Uterus (tissue), 4 donors: ENCODE results near the gene PLBD1. TPM values are rescaled to one million over a fixed set of nuclear protein-coding genes. Genes with fewer than 3 reads are reported as not detected.

ENCODE experiments used
- DNase-seq, 2 donors: peaks; one replicate each; pipeline ENCODE4 v3.0.0-alpha.2; 2019 to 2020
- H3K27ac ChIP-seq, 2 donors: fragments of 200-600 bp; sonication (generic); 1 replicate in 1 of 2; 2 replicates in 1 of 2; pipeline ENCODE4 v1.5.1; 2016 to 2018
- H3K27me3 ChIP-seq, 2 donors: fragments of 200-600 bp; sonication (generic); one replicate each; pipeline ENCODE4 v1.5.1; 2018 to 2019; ENCODE audit warnings: control low read depth in 1 of 2
- H3K36me3 ChIP-seq, 2 donors: fragments of 200-600 bp; sonication (generic); one replicate each; pipeline ENCODE4 v1.5.1; 2019; ENCODE audit warnings: control low read depth in 1 of 2
- H3K4me1 ChIP-seq, 2 donors: fragments of 200-600 bp; sonication (generic); one replicate each; pipeline ENCODE4 v1.5.1; 2018 to 2019; ENCODE audit warnings: control low read depth in 1 of 2
- H3K4me3 ChIP-seq, 2 donors: fragments of 200-600 bp; sonication (generic); 1 replicate in 1 of 2; 2 replicates in 1 of 2; pipeline ENCODE4 v1.5.1; 2018 to 2019; ENCODE audit warnings: mild to moderate bottlenecking in 1 of 2
- H3K9me3 ChIP-seq, 2 donors: fragments of 200-600 bp; sonication (generic); one replicate each; pipeline ENCODE4 v1.5.1; 2019; ENCODE audit warnings: control low read depth in 1 of 2
- POLR2A ChIP-seq, 2 donors: fragments of 450-650 bp; IDR thresholded peaks; one replicate each; pipeline ENCODE4 v1.6.1; 2016; ENCODE audit warnings: antibody characterized with exemption in 2 of 2, mild to moderate bottlenecking in 1 of 2, moderate library complexity in 1 of 2
- intact Hi-C: fragments of 100-400 bp; cut with DNase I; formaldehyde crosslinking; loops from one replicate; pipeline ENCODE4 v1.15.1; 2023; ENCODE audit warnings: low total_unique reads
- total RNA-seq, 4 donors: library from RNA; depleted of rRNA in 3 of 4; stranded (reverse); fragments of >200 nt in 3 of 4; gene quantifications; one replicate each; pipeline versions ENCODE4 v1.1.0 to v1.2.4, GENCODE V29; 2014 to 2023
- TF ChIP-seq, protein P1 (sequence below), 4 experiments: fragments of 200-600 bp in 2 of 4; fragments of 450-650 bp in 2 of 4; sonication (generic) in 2 of 4; IDR thresholded peaks; one replicate each; pipeline ENCODE4 v1.5.1; 2016 to 2019; ENCODE audit warnings: antibody characterized with exemption in 4 of 4, mild to moderate bottlenecking in 2 of 4, moderate library complexity in 1 of 4
- donor health status: DM: yes; HTN: yes; CAD: no.

Gene PLBD1
- total RNA-seq, 4 donors from 2014 or later: 3.2 to 51.2 (median 19.0) TPM

DNA sequence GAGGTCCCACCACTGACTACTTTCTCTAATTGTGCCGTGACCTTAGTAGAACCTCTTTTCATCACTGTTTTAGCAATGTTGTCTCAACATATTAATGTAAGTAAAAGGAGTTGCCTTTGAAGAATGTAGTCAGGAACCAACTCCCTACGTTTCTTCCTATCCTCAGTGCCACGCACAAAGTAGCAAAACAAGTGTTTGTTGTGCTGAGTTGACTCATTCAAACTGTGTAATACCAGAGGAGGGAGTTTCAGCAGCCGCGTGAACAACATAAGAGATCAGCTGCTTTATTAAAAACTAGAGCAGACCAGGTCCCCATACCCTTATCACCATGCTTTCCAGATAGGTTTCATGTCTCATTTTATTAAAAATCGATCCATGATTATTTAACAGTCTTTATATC lies 19.1 kb downstream of the PLBD1 start:
- no peak overlapping the region for H3K27ac ChIP-seq
- no peak for TF ChIP-seq POLR2A (IDR thresholded peaks at IDR 0.05)
- TF ChIP-seq, protein P1, sequence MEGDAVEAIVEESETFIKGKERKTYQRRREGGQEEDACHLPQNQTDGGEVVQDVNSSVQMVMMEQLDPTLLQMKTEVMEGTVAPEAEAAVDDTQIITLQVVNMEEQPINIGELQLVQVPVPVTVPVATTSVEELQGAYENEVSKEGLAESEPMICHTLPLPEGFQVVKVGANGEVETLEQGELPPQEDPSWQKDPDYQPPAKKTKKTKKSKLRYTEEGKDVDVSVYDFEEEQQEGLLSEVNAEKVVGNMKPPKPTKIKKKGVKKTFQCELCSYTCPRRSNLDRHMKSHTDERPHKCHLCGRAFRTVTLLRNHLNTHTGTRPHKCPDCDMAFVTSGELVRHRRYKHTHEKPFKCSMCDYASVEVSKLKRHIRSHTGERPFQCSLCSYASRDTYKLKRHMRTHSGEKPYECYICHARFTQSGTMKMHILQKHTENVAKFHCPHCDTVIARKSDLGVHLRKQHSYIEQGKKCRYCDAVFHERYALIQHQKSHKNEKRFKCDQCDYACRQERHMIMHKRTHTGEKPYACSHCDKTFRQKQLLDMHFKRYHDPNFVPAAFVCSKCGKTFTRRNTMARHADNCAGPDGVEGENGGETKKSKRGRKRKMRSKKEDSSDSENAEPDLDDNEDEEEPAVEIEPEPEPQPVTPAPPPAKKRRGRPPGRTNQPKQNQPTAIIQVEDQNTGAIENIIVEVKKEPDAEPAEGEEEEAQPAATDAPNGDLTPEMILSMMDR (IDR thresholded peaks at IDR 0.05): no peak
- no peaks in the 10 kb centered on the region for H3K36me3 ChIP-seq
- no peaks in the 10 kb centered on the region for H3K4me1 ChIP-seq
- no peaks in the 10 kb centered on the region for H3K9me3 ChIP-seq
- no peak for DNase-seq
- H3K27me3 ChIP-seq: no peaks in the 10 kb centered on the region
- H3K4me3 ChIP-seq: no peak overlapping the region
- intact Hi-C loops: no loop called here

DNA sequence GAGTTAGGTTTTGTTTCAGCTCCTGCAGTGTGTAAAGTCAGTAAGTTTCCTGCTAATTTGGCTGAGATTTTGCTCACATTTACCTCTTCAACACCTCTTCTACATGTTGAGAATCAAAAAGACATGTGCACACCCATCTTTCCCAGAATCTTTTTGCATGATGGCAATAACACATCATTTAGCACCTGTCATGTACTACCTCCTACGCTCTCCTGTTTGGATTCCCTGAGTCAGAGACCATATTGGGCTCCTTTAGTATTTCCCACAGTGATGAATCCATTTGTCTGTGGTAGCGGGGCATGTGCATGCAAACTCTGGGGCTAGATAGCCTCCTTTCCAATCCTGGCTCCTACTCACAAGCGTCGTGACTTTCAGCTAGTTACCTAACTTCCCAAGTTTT lies 20.1 kb downstream of the PLBD1 start:
- no peaks in the 10 kb centered on the region for H3K36me3 ChIP-seq
- H3K27me3 ChIP-seq: no peaks in the 10 kb centered on the region
- no peaks in the 10 kb centered on the region for H3K4me1 ChIP-seq
- intact Hi-C loops: no loop called here
- H3K9me3 ChIP-seq: no peaks in the 10 kb centered on the region
- H3K4me3 ChIP-seq: no peak overlapping the region
- TF ChIP-seq POLR2A (IDR thresholded peaks at IDR 0.05): no peak
- TF ChIP-seq, protein P1 (IDR thresholded peaks at IDR 0.05): no peak
- DNase-seq: no peak
- no peak overlapping the region for H3K27ac ChIP-seq

DNA sequence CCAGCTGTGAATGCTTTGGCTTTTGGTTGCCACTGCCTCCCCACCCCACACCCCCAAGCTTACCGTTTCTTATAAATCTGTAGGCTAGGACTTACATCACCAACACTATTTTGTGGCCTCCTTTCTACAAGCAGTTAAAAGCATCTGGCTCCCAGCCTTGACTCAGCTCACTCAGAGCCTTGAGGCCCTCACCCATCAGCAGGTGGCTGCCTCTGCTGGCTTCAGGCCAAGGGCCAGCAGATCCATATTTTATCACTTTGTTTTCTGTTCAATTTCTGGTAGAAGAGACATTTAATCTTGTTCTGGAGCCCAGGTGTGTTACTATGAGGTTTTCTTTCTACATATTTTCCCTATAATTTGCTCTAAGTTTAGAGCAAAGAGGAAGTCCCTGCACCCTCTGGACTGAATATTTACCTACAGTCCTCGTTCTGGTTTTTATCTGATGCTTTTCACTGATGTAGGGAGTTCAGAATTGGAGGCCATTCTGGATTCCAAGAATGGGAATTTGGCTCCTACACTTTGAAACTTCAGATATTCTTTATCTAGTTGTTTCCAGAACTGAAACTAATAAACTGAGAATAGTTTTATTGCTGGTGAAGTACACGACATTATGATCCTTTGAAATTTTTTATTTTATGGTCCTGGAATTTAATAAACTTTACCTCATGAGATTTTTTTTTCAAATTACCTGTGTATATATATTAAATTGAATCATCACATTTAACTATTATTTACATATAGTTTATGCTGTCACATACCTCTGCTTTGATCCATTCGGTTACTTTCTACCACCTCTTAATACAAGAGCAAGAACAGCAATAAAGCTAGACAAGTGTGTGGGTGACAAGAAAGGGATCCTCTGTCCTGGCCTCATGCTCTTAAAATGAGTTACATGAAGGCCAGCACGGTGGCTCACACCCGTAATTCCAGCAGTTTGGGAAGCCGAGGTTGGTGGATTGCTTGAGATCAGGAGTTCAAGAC lies 22.2 kb downstream of the PLBD1 start:
- no peaks in the 10 kb centered on the region for H3K4me1 ChIP-seq
- H3K4me3 ChIP-seq: no peak overlapping the region
- no peaks in the 10 kb centered on the region for H3K27me3 ChIP-seq
- no peak for DNase-seq
- no peaks in the 10 kb centered on the region for H3K9me3 ChIP-seq
- intact Hi-C loops: no loop called here
- TF ChIP-seq, protein P1 (IDR thresholded peaks at IDR 0.05): no peak
- no peak for TF ChIP-seq POLR2A (IDR thresholded peaks at IDR 0.05)
- H3K36me3 ChIP-seq: no peaks in the 10 kb centered on the region
- H3K27ac ChIP-seq: no peak overlapping the region

DNA sequence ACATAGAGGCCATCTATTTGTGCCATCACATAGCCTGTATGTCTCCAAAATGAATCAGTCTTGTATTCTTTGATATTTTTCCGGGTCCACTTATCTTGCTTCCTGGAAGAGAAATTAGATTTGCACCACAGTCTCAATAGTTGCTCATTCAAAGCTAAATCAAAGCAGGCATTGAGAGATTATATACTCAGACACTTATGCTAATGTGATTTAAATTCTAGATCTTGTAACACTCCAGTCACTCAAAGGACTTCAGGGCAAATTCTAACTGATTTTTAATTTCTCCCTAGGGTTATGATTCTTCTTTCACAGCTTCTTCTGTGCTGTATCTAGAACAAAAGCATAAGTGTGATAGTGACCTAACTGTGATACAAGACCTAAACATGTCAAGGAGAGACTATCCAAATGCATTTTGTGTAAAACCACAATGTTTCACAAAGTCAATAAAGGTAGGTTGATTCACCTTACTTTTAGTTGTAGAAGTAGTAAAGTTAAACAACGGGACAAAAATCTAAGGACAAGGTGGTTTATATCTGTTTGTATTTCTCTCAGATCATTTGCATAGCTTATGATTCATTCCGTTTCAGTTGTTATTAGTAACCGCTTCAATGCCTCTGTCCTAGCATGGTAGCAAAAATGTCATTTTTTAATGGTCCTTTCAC lies 26.8 kb downstream of the PLBD1 start:
- H3K9me3 ChIP-seq: no peaks in the 10 kb centered on the region
- H3K36me3 ChIP-seq: no peaks in the 10 kb centered on the region
- no peak for TF ChIP-seq POLR2A (IDR thresholded peaks at IDR 0.05)
- TF ChIP-seq, protein P1 (IDR thresholded peaks at IDR 0.05): no peak
- intact Hi-C loops: no loop called here
- no peak for DNase-seq
- H3K4me1 ChIP-seq: no peaks in the 10 kb centered on the region
- no peak overlapping the region for H3K4me3 ChIP-seq
- no peaks in the 10 kb centered on the region for H3K27me3 ChIP-seq
- H3K27ac ChIP-seq: no peak overlapping the region

DNA sequence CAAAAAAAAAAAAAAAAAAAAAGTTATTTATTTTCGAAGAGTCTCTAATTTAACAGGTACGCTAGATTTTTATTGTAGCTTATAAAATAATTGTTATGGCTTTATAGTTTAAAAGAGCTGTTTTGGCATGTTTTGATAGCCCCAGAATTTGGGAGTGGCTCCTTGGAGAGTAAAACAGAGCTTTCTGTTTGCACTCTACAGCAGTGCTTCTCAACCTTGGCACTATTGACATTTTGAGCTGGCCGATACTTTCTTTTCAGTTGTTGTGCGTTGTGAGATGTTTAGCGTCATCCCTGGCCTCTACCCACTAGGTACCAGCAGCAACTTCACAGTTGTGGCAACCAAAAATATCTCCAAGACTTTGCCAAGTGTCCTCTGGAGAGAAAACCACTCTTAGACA lies 30.6 kb downstream of the PLBD1 start:
- H3K27ac ChIP-seq: no peak overlapping the region
- intact Hi-C loops: no loop called here
- no peak overlapping the region for H3K4me3 ChIP-seq
- no peaks in the 10 kb centered on the region for H3K27me3 ChIP-seq
- no peaks in the 10 kb centered on the region for H3K4me1 ChIP-seq
- DNase-seq: no peak
- no peaks in the 10 kb centered on the region for H3K36me3 ChIP-seq
- H3K9me3 ChIP-seq: no peaks in the 10 kb centered on the region
- TF ChIP-seq, protein P1 (IDR thresholded peaks at IDR 0.05): no peak
- TF ChIP-seq POLR2A (IDR thresholded peaks at IDR 0.05): no peak
